Activated naive CD4-positive, alpha-beta T cell treated with Interleukin-2 at 50 U/mL for 16 hours (primary cell): Measurements from ENCODE around the gene SSH2.
"Not testable (repeated sequence)": the region's sequence is repeated elsewhere in the genome, so short reads cannot be mapped to it uniquely, and the experiment has no call there.

Experiments used
- DNase-seq: peaks from one replicate; pipeline ENCODE4 v3.0.0-alpha.2; 2020

SSH2 gene

DNA sequence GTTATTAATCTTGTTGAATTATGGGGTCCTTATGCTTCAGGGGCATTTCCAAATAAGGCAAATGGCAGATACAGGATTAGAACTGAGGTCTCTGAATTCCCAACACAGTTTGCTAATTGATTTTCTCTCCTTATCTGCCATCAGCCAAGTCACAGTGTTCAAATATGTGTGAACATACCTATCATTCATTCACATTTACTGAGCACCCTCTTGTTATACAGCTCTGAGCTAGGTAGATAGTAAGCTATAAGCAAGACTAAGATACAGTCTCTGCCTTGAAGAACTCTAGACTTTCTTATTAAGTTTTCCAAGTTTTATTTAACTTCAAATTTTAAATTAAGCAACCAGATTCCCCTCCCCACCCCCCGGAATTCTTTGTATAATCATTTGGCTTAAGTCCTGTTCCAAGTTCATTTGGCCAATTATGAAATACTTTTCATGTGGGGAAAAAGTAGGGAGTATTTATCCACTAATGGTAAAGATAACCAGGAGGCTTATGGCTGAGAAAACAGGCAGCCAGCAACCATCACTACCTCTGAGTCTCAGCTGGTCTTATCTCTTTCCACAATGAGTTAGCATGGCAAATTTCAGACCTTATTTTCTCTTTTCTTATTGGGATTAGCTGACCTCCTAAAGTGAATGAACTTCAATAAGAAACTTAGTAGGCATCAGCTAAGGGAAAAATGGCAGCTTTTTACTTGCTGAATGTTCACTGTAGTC is 275.9 kb downstream of the SSH2 start:
- no peak for DNase-seq

GRCh38 chr17:29652976-29653375 is 277.1 kb downstream of the SSH2 start:
- DNase-seq: no peak

DNA sequence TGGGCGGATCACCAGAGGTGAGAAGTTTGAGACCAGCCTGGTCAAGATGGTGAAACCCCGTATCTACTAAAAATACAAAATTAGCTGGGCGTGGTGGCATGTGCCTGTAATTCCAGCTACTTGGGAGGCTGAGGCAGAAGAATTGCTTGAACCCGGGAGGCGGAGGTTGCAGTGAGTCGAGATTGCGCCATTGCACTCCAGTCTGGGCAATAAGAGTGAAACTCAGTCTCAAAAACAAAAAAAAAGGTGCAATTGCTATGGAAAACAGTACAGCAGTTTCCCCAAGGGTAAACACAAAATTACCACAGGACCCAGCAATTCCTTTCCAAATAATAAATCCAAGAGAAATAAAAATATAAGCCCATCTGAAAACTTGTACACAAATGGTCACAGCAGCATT is 278.1 kb downstream of the SSH2 start:
- DNase-seq: not testable (repeated sequence)

GRCh38 chr17:29650396-29650795 is 279.6 kb downstream of the SSH2 start:
- no peak for DNase-seq

GRCh38 chr17:29649359-29649758 is 280.7 kb downstream of the SSH2 start:
- DNase-seq: no peak

DNA sequence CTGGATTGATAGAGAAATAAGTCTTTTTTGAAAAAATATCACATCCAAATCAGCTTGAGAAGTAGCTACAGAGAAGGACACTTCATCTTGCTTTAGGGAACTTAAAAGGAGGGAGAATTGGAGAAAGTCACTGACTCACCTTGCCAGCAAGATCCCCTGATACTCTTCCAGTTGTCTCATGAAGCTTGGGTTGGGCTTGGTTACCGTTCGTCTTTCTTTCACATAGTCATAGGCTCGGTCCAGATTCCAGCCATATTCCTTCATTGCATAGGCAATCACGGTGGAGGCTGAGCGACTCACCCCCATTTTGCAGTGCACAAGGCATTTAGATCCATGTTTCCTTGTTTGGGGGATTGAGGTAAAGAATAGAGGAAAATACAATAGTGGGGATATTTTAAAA is 282.0 kb downstream of the SSH2 start:
- no peak for DNase-seq

- no peak for DNase-seq
These were observed 284.4 kb downstream of the SSH2 start for GRCh38 chr17:29645515-29646051.

- DNase-seq: no peak
These were observed 286.2 kb downstream of the SSH2 start for GRCh38 chr17:29643817-29644160.

DNA sequence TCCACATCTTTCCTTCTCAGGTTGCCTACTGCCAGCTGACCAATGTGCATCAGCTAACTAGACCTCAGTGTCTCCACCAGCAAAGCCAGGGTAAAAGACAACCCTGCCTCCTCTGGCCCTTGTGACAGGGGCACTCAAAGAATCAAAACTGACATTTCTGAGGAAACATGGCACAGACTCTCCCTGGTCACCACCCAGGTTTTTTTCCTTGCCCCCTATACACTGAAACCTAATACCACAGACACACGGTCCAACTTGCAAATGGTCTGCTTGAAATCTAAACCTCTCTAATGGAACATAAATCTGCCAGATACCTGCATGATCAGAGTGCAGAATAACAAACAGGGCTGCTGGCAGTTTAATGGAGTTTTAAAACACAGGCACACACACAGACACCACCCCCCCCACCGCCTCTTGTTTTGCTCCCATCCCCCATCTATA is 287.8 kb downstream of the SSH2 start:
- no peak for DNase-seq

DNA sequence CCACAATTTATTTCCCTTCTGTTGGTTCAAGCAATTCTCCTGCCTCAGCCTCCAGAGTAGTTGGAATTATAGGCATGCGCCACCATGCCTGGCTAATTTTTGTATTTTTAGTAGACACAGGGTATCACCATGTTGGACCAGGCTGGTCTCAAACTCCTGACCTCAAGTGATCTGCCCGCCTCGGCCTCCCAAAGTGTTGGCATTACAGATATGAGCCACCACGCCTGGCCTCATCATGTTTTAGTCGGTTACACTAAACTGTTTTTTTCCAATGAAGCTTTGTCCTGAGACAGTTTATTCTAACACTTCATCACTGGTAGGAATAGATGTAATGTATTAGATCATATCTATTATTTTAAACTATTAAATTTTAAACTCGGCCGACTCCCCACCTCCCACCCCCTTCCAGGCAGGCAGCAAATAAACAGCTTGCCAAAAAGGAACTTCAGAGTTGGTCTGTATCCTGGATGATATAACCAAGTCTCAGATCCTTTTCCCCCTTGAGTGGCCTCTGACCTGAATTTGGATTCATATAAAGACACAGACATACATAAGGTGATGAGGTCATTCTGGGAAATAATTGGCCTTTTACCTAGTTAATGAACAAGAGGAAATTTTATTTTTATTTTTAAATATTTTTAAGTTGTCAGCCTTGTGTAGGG is 288.9 kb downstream of the SSH2 start:
- no peak for DNase-seq

GRCh38 chr17:29640413-29640812 is 289.6 kb downstream of the SSH2 start:
- no peak for DNase-seq

DNA sequence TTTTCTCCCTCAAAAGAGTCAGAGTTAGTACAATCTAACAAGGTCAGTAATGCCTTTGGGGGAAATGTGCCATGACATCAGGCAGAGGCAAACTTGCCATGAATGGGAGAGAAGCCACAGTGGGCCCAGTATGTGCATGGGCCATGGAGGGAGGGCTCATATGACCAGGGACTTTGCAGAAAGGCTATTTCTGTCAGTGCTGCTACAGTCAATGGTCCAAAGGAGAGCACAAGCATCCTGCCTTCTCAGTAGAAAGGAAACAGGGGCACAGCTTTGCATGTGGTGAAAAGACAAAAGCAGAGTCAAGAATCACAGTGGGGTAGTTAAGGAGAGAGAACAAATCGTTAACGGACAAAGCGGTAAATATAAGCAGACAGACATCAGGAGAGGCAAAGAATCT is 296.1 kb downstream of the SSH2 start:
- no peak for DNase-seq

- DNase-seq: no peak
These were observed 299.3 kb downstream of the SSH2 start for GRCh38 chr17:29630630-29631193.

DNA sequence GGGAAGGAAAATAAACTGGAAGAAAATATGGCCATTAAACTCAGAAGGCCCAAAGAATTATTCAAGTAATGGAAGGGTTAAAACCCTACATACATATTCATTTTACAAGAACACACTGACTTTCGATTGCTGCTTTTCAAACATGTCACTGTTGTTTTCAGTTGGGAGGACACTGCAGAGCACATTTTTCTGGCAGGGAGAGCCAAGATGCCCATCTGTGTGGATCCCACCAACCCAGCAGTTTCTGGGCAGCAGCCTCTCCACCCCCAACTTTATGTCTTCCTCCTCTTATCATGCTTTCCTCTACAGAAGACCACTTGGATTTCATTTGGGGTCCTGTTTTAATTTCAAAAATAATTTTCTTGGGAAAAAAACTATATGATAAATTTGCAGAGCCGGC is 300.2 kb downstream of the SSH2 start:
- no peak for DNase-seq

DNA sequence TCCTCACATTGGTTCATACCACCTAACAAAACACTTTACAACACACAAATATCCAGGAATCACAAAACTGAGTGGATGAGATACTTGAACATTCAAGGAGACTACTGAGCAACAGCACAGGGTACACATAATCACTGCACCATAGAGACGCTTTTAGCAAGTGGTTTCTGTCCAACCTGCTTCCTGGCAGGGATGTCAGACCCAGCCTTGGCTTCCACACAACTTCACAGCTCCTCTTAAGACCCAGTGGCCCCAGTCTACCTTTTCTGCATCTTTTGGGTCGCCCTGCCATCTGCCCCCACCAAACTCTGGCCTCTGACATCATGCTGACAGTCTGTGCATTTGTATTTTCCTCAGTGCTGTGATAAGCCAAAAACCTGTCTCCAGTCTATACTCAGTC is 301.4 kb downstream of the SSH2 start:
- DNase-seq: no peak

- DNase-seq: no peak
These were observed 302.1 kb downstream of the SSH2 start for GRCh38 chr17:29627951-29628350.

- DNase-seq: no peak
These were observed 304.8 kb downstream of the SSH2 start for GRCh38 chr17:29625037-29625750.

DNA sequence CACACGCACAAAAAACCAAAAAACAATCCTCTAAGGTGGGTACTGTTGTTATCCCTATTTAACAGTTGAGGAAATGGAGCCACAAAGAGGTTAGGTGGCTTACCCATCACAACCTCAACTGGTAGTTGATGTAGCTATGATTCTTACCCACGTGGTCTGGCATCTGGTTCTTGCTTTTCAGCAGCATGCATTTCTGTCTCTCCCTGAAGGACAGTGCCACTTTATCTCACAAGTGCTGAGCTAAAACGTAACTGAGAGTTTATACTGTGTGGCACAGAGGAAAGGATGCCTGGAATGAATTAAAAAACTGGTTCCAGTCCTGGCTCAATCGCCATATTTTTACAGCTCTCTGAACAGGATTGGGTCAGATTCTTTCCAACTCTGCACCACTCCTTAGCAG is 305.4 kb downstream of the SSH2 start:
- DNase-seq: no peak

GRCh38 chr17:29623283-29623647 is 306.8 kb downstream of the SSH2 start:
- DNase-seq: no peak

DNA sequence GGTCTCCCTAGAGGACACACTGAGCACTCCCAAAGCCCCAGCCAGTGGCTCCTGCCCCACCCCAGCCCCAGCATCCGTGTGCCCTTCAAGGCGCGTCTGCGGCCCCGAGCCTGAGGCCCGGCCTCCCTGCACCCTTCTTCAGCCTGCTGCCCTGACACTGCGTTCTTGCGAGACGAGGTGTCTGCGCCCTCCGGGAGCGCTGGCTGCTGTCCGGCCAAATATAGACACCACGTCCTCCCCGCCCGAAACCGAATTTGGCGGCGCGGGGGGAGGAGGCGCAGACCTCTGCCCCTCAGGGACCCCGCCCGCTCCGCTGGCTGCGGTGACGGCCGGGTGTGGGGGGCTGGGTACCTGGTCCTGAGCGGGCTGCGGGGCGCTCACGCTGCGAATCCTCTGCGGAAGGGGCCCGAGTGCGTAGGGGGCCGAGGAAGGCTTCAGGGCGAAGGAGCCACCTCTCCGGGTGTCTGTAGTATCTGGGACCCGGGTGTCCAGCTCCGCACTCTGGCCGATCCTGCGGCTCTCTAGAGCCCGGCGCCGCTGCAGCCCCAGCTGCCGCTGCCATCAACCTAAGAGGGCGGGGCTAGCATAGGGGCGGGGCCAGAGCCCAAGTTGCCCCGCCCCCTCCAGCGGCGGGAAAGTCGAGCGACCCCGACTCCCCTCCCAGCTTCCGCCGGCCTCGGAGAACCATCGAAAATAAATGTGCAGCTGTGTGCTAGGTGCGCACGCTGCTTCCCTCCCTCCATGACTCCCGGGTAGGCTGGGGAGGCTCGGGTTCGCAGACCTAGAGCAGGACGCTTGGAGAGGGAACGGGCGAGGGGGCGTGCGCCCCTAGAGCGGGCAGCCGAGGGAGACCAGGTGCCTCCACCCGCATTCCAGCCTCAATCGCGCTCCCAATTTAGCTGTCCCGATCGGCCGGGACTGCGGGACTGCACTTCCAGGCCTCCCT is 307.4 kb downstream of the SSH2 start, which contains the start of gene CORO6:
Gene CORO6 (minus strand): TSS at position 576 of the 946 bp plus-strand sequence. CDS start 1,491 bp downstream, outside the sequence.
- peak; percentile 66 for DNase-seq

DNA sequence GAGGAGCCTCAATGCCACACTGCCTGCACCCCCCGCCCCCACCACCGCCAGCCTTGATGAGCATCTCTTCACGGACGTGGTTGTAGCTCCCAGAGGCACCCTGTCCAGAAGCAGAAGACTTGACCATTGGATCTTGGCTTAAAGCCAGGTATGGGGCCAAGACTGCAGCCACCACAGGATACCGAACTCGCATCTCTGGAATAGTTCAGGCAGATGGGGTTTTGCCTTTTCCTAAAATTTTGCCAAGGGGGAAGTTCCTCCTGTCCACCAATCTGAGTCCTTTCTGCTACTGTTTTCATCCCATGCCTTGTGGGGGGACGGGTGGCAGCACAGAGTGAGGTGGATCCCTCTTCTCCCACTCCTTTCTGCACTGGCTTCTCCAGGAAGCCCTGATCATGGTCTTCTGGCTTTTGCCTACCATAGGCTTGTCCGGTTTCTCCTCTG is 308.3 kb downstream of the SSH2 start:
- no peak for DNase-seq
